ACC112 (cell line): ENCODE data around the gene CAPS.

Source experiments
- H2AFZ ChIP-seq: fragments of 200-600 bp; sonication (generic); one replicate; pipeline ENCODE4 v1.6.0; 2017; ENCODE audit warnings: antibody characterized with exemption, low read length; ENCODE audit not compliant: unreplicated experiment
- H3K27ac ChIP-seq: fragments of 200-600 bp; sonication (generic); 2 replicates; pipeline ENCODE4 v1.5.1; 2014; ENCODE audit warnings: low read depth, mild to moderate bottlenecking, antibody characterized with exemption, low read length, moderate library complexity
- H3K27me3 ChIP-seq: fragments of 200-600 bp; sonication (generic); 2 replicates; pipeline ENCODE4 v1.6.1; 2014; ENCODE audit warnings: mild to moderate bottlenecking, antibody characterized with exemption, low read length, moderate library complexity, mixed read lengths; ENCODE audit not compliant: insufficient read depth
- H3K36me3 ChIP-seq: fragments of 200-600 bp; sonication (generic); 2 replicates; pipeline ENCODE4 v1.6.1; 2016; ENCODE audit warnings: mild to moderate bottlenecking, antibody characterized with exemption, low read length, moderate library complexity, mixed read lengths; ENCODE audit not compliant: insufficient read depth
- H3K4me1 ChIP-seq: fragments of 200-600 bp; sonication (generic); one replicate; pipeline ENCODE4 v1.6.1; 2016; ENCODE audit warnings: low read length, mixed read lengths; ENCODE audit not compliant: insufficient read depth, unreplicated experiment, control insufficient read depth
- H3K4me3 ChIP-seq: fragments of 200-600 bp; sonication (generic); 2 replicates; pipeline ENCODE4 v1.5.1; 2014; ENCODE audit warnings: mild to moderate bottlenecking, low read depth, low read length
- H3K79me2 ChIP-seq: fragments of 200-600 bp; sonication (generic); one replicate; pipeline ENCODE4 v1.6.0; 2016; ENCODE audit warnings: low read length; ENCODE audit not compliant: control insufficient read depth, unreplicated experiment, insufficient read depth

The CAPS gene

GRCh38 chr19:5935473-5936291, 21.6 kb downstream of the CAPS start:
- Histone ChIP-seq H3K79me2 (no peaks in the 10 kb centered on the region), H3K4me3 (no peak overlapping the region), H3K4me1 (no peaks in the 10 kb centered on the region), H3K27me3 (no peaks in the 10 kb centered on the region), H2AFZ (no peak overlapping the region), H3K27ac (no peak overlapping the region), H3K36me3 (no peaks in the 10 kb centered on the region)

- Histone ChIP-seq H2AFZ (no peak overlapping the region), H3K36me3 (no peaks in the 10 kb centered on the region), H3K27ac (no peak overlapping the region), H3K4me1 (no peaks in the 10 kb centered on the region), H3K27me3 (no peaks in the 10 kb centered on the region), H3K4me3 (no peak overlapping the region), H3K79me2 (no peaks in the 10 kb centered on the region)
These were observed 22.2 kb downstream of the CAPS start for GRCh38 chr19:5936292-5936592.

DNA sequence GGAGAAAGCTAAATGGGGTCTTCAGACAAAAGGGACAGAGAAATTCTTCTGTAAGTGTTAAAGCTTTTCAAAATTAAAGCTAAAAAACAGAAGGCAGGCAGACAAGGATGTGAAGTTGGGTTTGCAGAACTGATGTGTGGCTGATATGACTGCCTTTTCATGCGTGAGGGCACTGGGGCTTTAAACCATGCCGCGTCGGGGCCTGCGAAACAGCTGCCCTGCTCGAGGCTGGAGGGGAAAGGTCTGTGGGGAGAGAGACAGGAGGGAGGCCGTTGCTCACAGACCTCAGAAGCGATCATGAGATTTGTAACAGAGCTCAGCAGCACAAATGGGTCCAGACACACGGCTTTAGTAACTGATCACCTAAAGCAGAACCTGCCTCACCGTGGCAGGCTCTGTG, 23.5 kb downstream of the CAPS start:
- no peak overlapping the region for H3K27ac ChIP-seq
- no peaks in the 10 kb centered on the region for H3K36me3 ChIP-seq
- H3K79me2 ChIP-seq, result no peaks in the 10 kb centered on the region
- H3K4me3 ChIP-seq, result no peak overlapping the region
- H2AFZ ChIP-seq, result no peak overlapping the region
- no peaks in the 10 kb centered on the region for H3K4me1 ChIP-seq
- no peaks in the 10 kb centered on the region for H3K27me3 ChIP-seq

GRCh38 chr19:5940260-5941208, 26.5 kb downstream of the CAPS start:
- Histone ChIP-seq H3K27ac (no peak overlapping the region), H3K4me1 (peaks cover 5% of the 10 kb centered on the region), H3K79me2 (peaks cover 8% of the 10 kb centered on the region), H3K4me3 (no peak overlapping the region), H3K36me3 (no peaks in the 10 kb centered on the region), H2AFZ (no peak overlapping the region), H3K27me3 (no peaks in the 10 kb centered on the region)

GRCh38 chr19:5941673-5942072, 27.6 kb downstream of the CAPS start:
- H3K4me3 ChIP-seq, result no peak overlapping the region
- H3K36me3 ChIP-seq, result no peaks in the 10 kb centered on the region
- no peak overlapping the region for H2AFZ ChIP-seq
- H3K79me2 ChIP-seq, result peaks cover 14% of the 10 kb centered on the region
- no peaks in the 10 kb centered on the region for H3K27me3 ChIP-seq
- peaks cover 5% of the 10 kb centered on the region for H3K4me1 ChIP-seq
- no peak overlapping the region for H3K27ac ChIP-seq

- Histone ChIP-seq H3K27me3 (no peaks in the 10 kb centered on the region), H3K36me3 (no peaks in the 10 kb centered on the region), H3K27ac (no peak overlapping the region), H3K4me1 (peaks cover 9% of the 10 kb centered on the region), H3K4me3 (no peak overlapping the region), H3K79me2 (peaks cover 26% of the 10 kb centered on the region), H2AFZ (no peak overlapping the region)
These were observed 29.0 kb downstream of the CAPS start for GRCh38 chr19:5943045-5943444.

- Histone ChIP-seq H3K4me3 (no peak overlapping the region), H3K27me3 (no peaks in the 10 kb centered on the region), H2AFZ (no peak overlapping the region), H3K36me3 (no peaks in the 10 kb centered on the region), H3K4me1 (peaks cover 9% of the 10 kb centered on the region), H3K79me2 (peaks cover 26% of the 10 kb centered on the region), H3K27ac (no peak overlapping the region)
These were observed 29.6 kb downstream of the CAPS start for GRCh38 chr19:5943623-5944022.

GRCh38 chr19:5947435-5947834, 33.4 kb downstream of the CAPS start:
- H3K79me2 ChIP-seq, result peaks cover 48% of the 10 kb centered on the region
- no peaks in the 10 kb centered on the region for H3K36me3 ChIP-seq
- H2AFZ ChIP-seq, result no peak overlapping the region
- H3K27me3 ChIP-seq, result no peaks in the 10 kb centered on the region
- H3K4me1 ChIP-seq, result peaks cover 9% of the 10 kb centered on the region
- H3K4me3 ChIP-seq, result 0 out of 2 replicates have a peak overlapping the region, but pooled peaks have one; percentile 21
- H3K27ac ChIP-seq, result peak overlapping the region; percentile 36

DNA sequence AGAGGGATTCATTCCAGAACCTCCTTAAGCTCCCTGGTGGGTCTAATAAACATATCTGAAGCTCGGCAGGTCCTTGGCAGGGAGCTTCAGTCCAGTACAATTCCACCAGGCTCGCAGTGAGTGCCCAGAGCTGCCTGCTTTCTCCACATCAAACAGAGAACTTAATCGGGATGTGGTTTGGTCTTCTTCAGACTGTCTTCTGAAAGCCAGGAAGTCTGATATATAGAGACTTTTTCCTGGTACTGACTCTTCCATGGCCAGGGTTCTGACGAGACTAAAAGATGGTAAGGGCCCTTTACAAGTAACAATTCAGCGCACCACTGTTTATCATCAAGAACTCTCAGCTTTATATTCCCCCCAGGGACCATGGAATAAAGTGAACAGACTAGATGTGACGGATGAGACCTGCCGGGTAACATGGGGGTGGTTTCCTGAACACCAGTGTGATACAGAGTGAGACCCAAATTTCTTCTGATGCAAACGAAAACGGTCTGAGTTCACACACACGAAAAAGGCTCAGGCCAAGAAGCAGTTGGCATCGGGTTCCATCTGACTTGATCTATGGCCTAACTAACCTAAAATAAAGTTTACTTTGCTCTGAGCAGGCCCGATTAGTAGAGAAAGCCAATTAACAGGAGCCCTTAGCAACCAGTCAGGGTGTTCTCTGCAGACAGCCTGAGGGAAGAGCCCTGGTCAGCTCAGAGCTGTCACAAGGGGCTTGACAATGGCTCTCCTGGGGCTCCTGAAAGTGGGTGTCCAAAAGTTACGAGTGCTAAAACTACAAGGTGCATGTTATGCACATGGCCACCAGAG, 34.9 kb downstream of the CAPS start:
- Histone ChIP-seq H3K4me1 (peaks cover 20% of the 10 kb centered on the region), H3K27me3 (no peaks in the 10 kb centered on the region), H2AFZ (no peak overlapping the region), H3K27ac (no peak overlapping the region), H3K4me3 (no peak overlapping the region), H3K79me2 (peaks cover 63% of the 10 kb centered on the region), H3K36me3 (no peaks in the 10 kb centered on the region)

GRCh38 chr19:5949792-5950305, 35.8 kb downstream of the CAPS start:
- Histone ChIP-seq H2AFZ (no peak overlapping the region), H3K4me1 (peaks cover 24% of the 10 kb centered on the region), H3K27ac (no peak overlapping the region), H3K27me3 (no peaks in the 10 kb centered on the region), H3K79me2 (peaks cover 69% of the 10 kb centered on the region), H3K36me3 (no peaks in the 10 kb centered on the region), H3K4me3 (no peak overlapping the region)
